Measurements from ENCODE around the gene MRPS11. TPM values are rescaled to one million over a fixed set of nuclear protein-coding genes. Genes with fewer than 3 reads are reported as not detected.
"Not testable (repeated sequence)": the region's sequence is repeated elsewhere in the genome, so short reads cannot be mapped to it uniquely, and the experiment has no call there.

MRPS11 gene
- total and polyA plus RNA-seq, 2 of the 8 experiments (the other 6 are each of a cell fraction or from before 2014, with no cell fraction given), result 41.4 to 59.2 TPM

DNA sequence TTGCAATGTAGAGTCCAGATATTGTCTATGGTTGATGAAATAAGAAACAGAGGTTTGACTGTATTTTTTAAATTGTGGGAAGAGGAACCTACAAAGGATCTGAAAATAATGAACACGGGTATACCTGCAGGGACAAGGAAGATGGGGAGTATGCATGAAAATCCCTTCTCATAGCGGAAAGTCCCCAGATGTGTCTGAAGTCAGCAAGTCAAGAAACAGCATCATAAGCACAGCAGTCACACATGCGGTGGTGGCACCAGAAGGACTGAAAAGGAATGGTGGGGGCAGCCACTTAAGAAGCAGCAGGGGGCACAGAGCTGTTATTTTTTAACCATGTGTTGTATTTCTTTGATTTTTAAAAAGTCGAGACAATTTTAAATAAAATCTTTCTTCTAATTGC is 4.7 kb downstream of the MRPS11 start (continued):
- TF ChIP-seq SRF (IDR thresholded peaks at IDR 0.05; ENCODE audit: low read depth, low read length) (no peak), POLR2A (IDR thresholded peaks at IDR 0.05; ENCODE audit: control extremely low read depth in 1 of 2, low read depth in 2 of 2, low read length in 2 of 2) (no peak), KDM1A (IDR thresholded peaks at IDR 0.05; ENCODE audit: borderline replicate concordance, low read length) (no peak), CBX5 (IDR thresholded peaks at IDR 0.05; ENCODE audit: low read depth, low read length) (no peak), JUN (IDR thresholded peaks at IDR 0.05; ENCODE audit: low read depth, low read length) (no peak), SAP30 (IDR thresholded peaks at IDR 0.05; ENCODE audit: insufficient read depth, insufficient replicate concordance, low read length) (no peak)

DNA sequence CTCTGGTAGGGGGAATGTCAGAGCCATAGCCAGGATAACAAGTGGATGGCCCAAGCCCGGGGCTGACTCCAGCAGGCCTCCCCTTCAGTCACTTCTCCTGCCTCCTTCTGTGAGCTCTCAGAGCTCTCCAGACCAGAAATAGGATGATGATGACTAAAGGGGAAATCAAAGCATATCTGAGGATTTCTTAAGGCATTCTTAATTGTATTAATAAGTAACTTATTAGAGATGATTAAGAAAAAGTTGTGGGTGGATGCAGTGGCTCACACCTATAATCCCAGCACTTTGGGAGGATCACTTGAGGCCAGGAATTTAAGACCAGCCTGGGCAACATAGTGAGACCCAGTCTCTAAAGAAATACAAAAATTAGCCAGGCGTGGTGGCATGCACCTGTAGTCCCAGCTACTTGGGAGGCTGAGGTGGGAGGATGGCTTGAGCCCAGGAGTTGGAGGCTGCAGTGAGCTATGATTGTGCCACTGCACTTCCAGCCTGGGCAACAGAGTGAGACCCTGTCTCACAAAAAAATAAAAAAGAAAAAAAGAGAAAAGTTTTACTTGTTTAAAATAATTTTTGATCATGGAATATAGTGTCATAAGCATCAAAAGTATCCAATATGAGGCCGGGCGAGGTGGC is 6.3 kb downstream of the MRPS11 start:
- not testable (repeated sequence) for H3K23me2 ChIP-seq (ENCODE audit: low read depth, low read length); H4K5ac ChIP-seq (ENCODE audit: insufficient read length, low read depth, low read length); H3K27me3 ChIP-seq (replicated peaks in 1 of 4; ENCODE audit: control insufficient read depth in 3 of 4, extremely low read depth in 1 of 4, insufficient read depth in 3 of 4, low read length in 3 of 4); H3K4ac ChIP-seq (replicated peaks; ENCODE audit: insufficient read length, low read depth, low read length); H2BK20ac ChIP-seq (ENCODE audit: low read length); H3K4me2 ChIP-seq (ENCODE audit: insufficient read depth in 1 of 2, low read depth in 2 of 2, low read length in 2 of 2); H4K8ac ChIP-seq (ENCODE audit: extremely low read depth, insufficient read depth, low read length); H2AK5ac ChIP-seq (ENCODE audit: low read depth, low read length); H2BK120ac ChIP-seq (replicated peaks; ENCODE audit: low read depth, low read length); H3K9me3 ChIP-seq (ENCODE audit: insufficient read depth in 2 of 2, low read depth in 1 of 2, low read length in 1 of 2); FAIRE-seq; H2BK12ac ChIP-seq (ENCODE audit: low read depth, low read length); H2BK5ac ChIP-seq (ENCODE audit: low read depth, low read length); H3K4me1 ChIP-seq (replicated peaks in 1 of 4; ENCODE audit: control insufficient read depth in 3 of 4, insufficient read depth in 4 of 4, low read length in 3 of 4); H3K4me3 ChIP-seq (ENCODE audit: extremely low read depth in 1 of 4, insufficient read depth in 2 of 4, low read depth in 3 of 4, low read length in 4 of 4); H3K79me2 ChIP-seq (ENCODE audit: control insufficient read depth in 1 of 2, insufficient read depth in 2 of 2, low read length in 2 of 2); H3K18ac ChIP-seq (ENCODE audit: extremely low read depth, low read length); H3K23ac ChIP-seq (ENCODE audit: insufficient read length); H2AFZ ChIP-seq (ENCODE audit: low read length); H3K79me1 ChIP-seq (ENCODE audit: low read depth, low read length); H4K91ac ChIP-seq (replicated peaks; ENCODE audit: insufficient read length, low read length); DNase-seq (ENCODE audit: low read depth in 1 of 2, low spot score in 2 of 2); H3K14ac ChIP-seq (ENCODE audit: insufficient read length); H3K27ac ChIP-seq (ENCODE audit: low read depth, low read length); H3K56ac ChIP-seq (replicated peaks; ENCODE audit: insufficient read length, low read depth, low read length); H2BK15ac ChIP-seq (ENCODE audit: low read length); H4K20me1 ChIP-seq (replicated peaks in 1 of 2; ENCODE audit: control insufficient read depth in 1 of 2, insufficient read depth in 2 of 2, low read length in 2 of 2); H3K9ac ChIP-seq (replicated peaks in 1 of 4; ENCODE audit: extremely low read depth in 1 of 4, low read depth in 3 of 4, low read length in 3 of 4)
- POLR2A ChIA-PET (ENCODE audit: partially characterized antibody), result interaction anchor here (1.4 to 2.2 kb wide), 2 partner anchors 148 to 150 kb away, joined by 3 to 6 read pairs; partner anchors contain the start of gene AEN
- 92% methylated on average over 4 of the region's 4 CpGs; no CpG with 5 or more reads in 1 of the 2 experiments for WGBS, 2 experiments (ENCODE audit: extremely low coverage in 1 of 2, insufficient coverage in 1 of 2, insufficient read length in 1 of 2, insufficient replicate concordance in 2 of 2, low coverage in 1 of 2, low lambda C conversion rate in 2 of 2, missing lambda C conversion rate in 1 of 2)
- H3K36me3 ChIP-seq (ENCODE audit: control insufficient read depth in 2 of 4, insufficient read depth in 4 of 4, low read length in 3 of 4), result peaks cover 2 to 23% (median 19%) of the 10 kb centered on the region in 4 experiments; a peak in 6 of 8 replicates
- CTCF ChIA-PET (ENCODE audit: partially characterized antibody), result interaction anchor here (0.6 to 1.4 kb wide), 7 partner anchors 10 to 132 kb away, joined by 3 to 7 read pairs (median 3); no protein-coding TSS in a partner anchor

Measured in H1 (cell line).